DMS53 treated with DMSO at 0.1 percent for 48 hours (cell line): Measurements from ENCODE around the gene MNT.

Experiments used
- DNase-seq: peaks from one replicate; lab custom pipeline; 2025; ENCODE audit not compliant: unreplicated experiment; lab: John Stamatoyannopoulos, UW

The MNT gene

GRCh38 chr17:2335726-2336214, 65.1 kb downstream of the MNT start:
- DNase-seq: no peak
